ENCODE results near the gene SH2D1B. TPM values are rescaled to one million over a fixed set of nuclear protein-coding genes. Genes with fewer than 3 reads are reported as not detected.

SH2D1B gene
- polyA plus RNA-seq, 1 of the 3 experiments (the other 2 are of a cell fraction) = not detected

GRCh38 chr1:162360237-162360873 lies 51.6 kb downstream of the SH2D1B start:
- Histone ChIP-seq H3K4me2 (no peak overlapping the region), H3K9me3 (no peaks in the 10 kb centered on the region), H3K9me2 (no peaks in the 10 kb centered on the region), H3K4me3 (ENCODE audit: low read depth in 2 of 2, low read length in 1 of 2) (no peak overlapping the region), H3K27ac (ENCODE audit: low read depth in 2 of 2, low read length in 1 of 2) (no peak overlapping the region), H3K79me2 (ENCODE audit: insufficient read depth) (no peaks in the 10 kb centered on the region), H3K36me3 (replicated peaks in 1 of 2; ENCODE audit: control insufficient read depth in 1 of 2, insufficient read depth in 2 of 2, low read length in 1 of 2) (no peaks in the 10 kb centered on the region), H3K27me3 (ENCODE audit: insufficient read depth) (no peaks in the 10 kb centered on the region), H3K9ac (no peak overlapping the region), H3F3A (replicated peaks; ENCODE audit: insufficient read depth) (no peaks in the 10 kb centered on the region), H2AFZ (ENCODE audit: low read depth) (no peak overlapping the region), H4K20me1 (ENCODE audit: insufficient read depth) (no peaks in the 10 kb centered on the region), H3K4me1 (ENCODE audit: control insufficient read depth in 1 of 2, insufficient read depth in 2 of 2, low read depth in 1 of 2, low read length in 1 of 2) (no peaks in the 10 kb centered on the region)
- ChIA-PET CTCF (interaction anchor here (1.1 to 2.0 kb wide), 2 partner anchors 29 to 31 kb away, joined by 5 to 6 read pairs; no protein-coding TSS in a partner anchor), POLR2A (no interaction called here)
- WGBS (ENCODE audit: low lambda C conversion rate) = 69% methylated on average over 10 of the region's 10 CpGs
- no peak for DNase-seq
- TF ChIP-seq EP300 (IDR thresholded peaks at IDR 0.05; ENCODE audit: borderline replicate concordance in 1 of 2, low read depth in 1 of 2, low read length in 1 of 2) (no peak), TCF12 (IDR thresholded peaks at IDR 0.05) (no peak), IRF3 (IDR thresholded peaks at IDR 0.05; ENCODE audit: low read depth, low read length) (no peak), SIN3A (IDR thresholded peaks at IDR 0.05; ENCODE audit: borderline replicate concordance, low read depth, low read length) (no peak), CHD2 (IDR thresholded peaks at IDR 0.05; ENCODE audit: low read length, partially characterized antibody) (no peak)
- TF ChIP-seq, protein P1, sequence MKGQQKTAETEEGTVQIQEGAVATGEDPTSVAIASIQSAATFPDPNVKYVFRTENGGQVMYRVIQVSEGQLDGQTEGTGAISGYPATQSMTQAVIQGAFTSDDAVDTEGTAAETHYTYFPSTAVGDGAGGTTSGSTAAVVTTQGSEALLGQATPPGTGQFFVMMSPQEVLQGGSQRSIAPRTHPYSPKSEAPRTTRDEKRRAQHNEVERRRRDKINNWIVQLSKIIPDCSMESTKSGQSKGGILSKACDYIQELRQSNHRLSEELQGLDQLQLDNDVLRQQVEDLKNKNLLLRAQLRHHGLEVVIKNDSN (IDR thresholded peaks at IDR 0.05; ENCODE audit: borderline replicate concordance, low read depth) = no peak

- TF ChIP-seq, protein P2, sequence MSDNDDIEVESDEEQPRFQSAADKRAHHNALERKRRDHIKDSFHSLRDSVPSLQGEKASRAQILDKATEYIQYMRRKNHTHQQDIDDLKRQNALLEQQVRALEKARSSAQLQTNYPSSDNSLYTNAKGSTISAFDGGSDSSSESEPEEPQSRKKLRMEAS (IDR thresholded peaks at IDR 0.05; ENCODE audit: low read depth) = no peak
- POLR2A ChIA-PET = no interaction called here
Observed at GRCh38 chr1:162359523-162360236, 52.3 kb downstream of the SH2D1B start.

More at GRCh38 chr1:162359523-162360236, 52.3 kb downstream of the SH2D1B start:
- Histone ChIP-seq H3K9me2 (no peaks in the 10 kb centered on the region), H3K27ac (ENCODE audit: low read depth in 2 of 2, low read length in 1 of 2) (no peak overlapping the region), H2AFZ (ENCODE audit: low read depth) (no peak overlapping the region), H3K27me3 (ENCODE audit: insufficient read depth) (no peaks in the 10 kb centered on the region), H3K9ac (no peak overlapping the region), H3K36me3 (replicated peaks in 1 of 2; ENCODE audit: control insufficient read depth in 1 of 2, insufficient read depth in 2 of 2, low read length in 1 of 2) (no peaks in the 10 kb centered on the region), H3K4me3 (ENCODE audit: low read depth in 2 of 2, low read length in 1 of 2) (no peak overlapping the region), H4K20me1 (ENCODE audit: insufficient read depth) (no peaks in the 10 kb centered on the region), H3K9me3 (no peaks in the 10 kb centered on the region), H3F3A (replicated peaks; ENCODE audit: insufficient read depth) (no peaks in the 10 kb centered on the region), H3K4me1 (ENCODE audit: control insufficient read depth in 1 of 2, insufficient read depth in 2 of 2, low read depth in 1 of 2, low read length in 1 of 2) (no peaks in the 10 kb centered on the region), H3K79me2 (ENCODE audit: insufficient read depth) (no peaks in the 10 kb centered on the region), H3K4me2 (no peak overlapping the region)
- WGBS (ENCODE audit: low lambda C conversion rate) = 56% methylated on average over 10 of the region's 10 CpGs
- CTCF ChIA-PET = interaction anchor here (0.7 to 1.1 kb wide), 3 partner anchors 13 to 304 kb away, joined by 3 to 5 read pairs (median 3); no protein-coding TSS in a partner anchor
- no peak for DNase-seq

All from SK-N-SH (cell line).